Endodermal cell (in vitro differentiated cells): ENCODE measurements around the gene DENND2A. TPM values are rescaled to one million over a fixed set of nuclear protein-coding genes. Genes with fewer than 3 reads are reported as not detected.
"Not testable (repeated sequence)": the region's sequence is repeated elsewhere in the genome, so short reads cannot be mapped to it uniquely, and the experiment has no call there.

Experiments used
- DNase-seq: peaks from one replicate; pipeline ENCODE4 v3.0.0-alpha.2; 2017
- H3K27ac ChIP-seq: 2 replicates; pipeline ENCODE4 v1.5.1; 2013; ENCODE audit warnings: mild to moderate bottlenecking, low read depth, low read length, moderate library complexity
- H3K27me3 ChIP-seq: 2 replicates; pipeline ENCODE4 v1.6.1; 2013; ENCODE audit warnings: mild to moderate bottlenecking, low read length, moderate library complexity; ENCODE audit not compliant: insufficient read depth, control insufficient read depth, poor library complexity, severe bottlenecking
- H3K36me3 ChIP-seq: 2 replicates; pipeline ENCODE4 v1.7.0; 2013; ENCODE audit warnings: mild to moderate bottlenecking, low read length, moderate library complexity; ENCODE audit not compliant: control insufficient read depth, insufficient read depth
- H3K4me1 ChIP-seq: one replicate; pipeline ENCODE4 v1.7.0; 2013; ENCODE audit warnings: low read length; ENCODE audit not compliant: control insufficient read depth, insufficient read depth
- H3K4me3 ChIP-seq: 2 replicates; pipeline ENCODE4 v1.5.1; 2013; ENCODE audit warnings: mild to moderate bottlenecking, low read length, moderate library complexity
- H3K9ac ChIP-seq: 2 replicates; pipeline ENCODE4 v1.6.1; 2013; ENCODE audit warnings: mild to moderate bottlenecking, low read length, moderate library complexity; ENCODE audit not compliant: poor library complexity, severe bottlenecking; ENCODE audit errors: extremely low read depth
- H3K9me3 ChIP-seq: 2 replicates; pipeline ENCODE4 v1.6.1; 2013; ENCODE audit warnings: mild to moderate bottlenecking, low read length, moderate library complexity; ENCODE audit not compliant: control insufficient read depth
- H3K27ac Mint-ChIP-seq: 2 replicates; pipeline ENCODE4 v1.8.0; 2020; ENCODE audit warnings: mixed read lengths
- H3K27me3 Mint-ChIP-seq: 2 replicates; pipeline ENCODE4 v1.8.0; 2021; ENCODE audit warnings: mild to moderate bottlenecking, mixed read lengths; ENCODE audit not compliant: insufficient read depth
- H3K36me3 Mint-ChIP-seq: 2 replicates; pipeline ENCODE4 v1.8.0; 2020; ENCODE audit warnings: low read depth, mixed read lengths
- H3K4me1 Mint-ChIP-seq: 2 replicates; pipeline ENCODE4 v1.8.0; 2020; ENCODE audit warnings: mixed read lengths
- H3K4me3 Mint-ChIP-seq: 2 replicates; pipeline ENCODE4 v1.8.0; 2020; ENCODE audit warnings: mild to moderate bottlenecking, moderate library complexity, mixed read lengths
- H3K9me3 Mint-ChIP-seq: 2 replicates; pipeline ENCODE4 v1.8.0; 2020; ENCODE audit warnings: mild to moderate bottlenecking, mixed read lengths
- CTCF ChIP-seq: fragments of 200-600 bp; sonication (generic); conservative IDR thresholded peaks from 2 replicates; pipeline ENCODE4 v1.5.0; 2021; ENCODE audit warnings: antibody characterized with exemption, mild to moderate bottlenecking
- WGBS, 2 experiments: methylation state at CpG; one replicate each; pipeline versions ENCODE4 v1.1.5 to v1.1.7; 2013; ENCODE audit warnings: missing lambda C conversion rate in 2 of 2, mixed read lengths in 1 of 2; ENCODE audit not compliant: insufficient coverage in 1 of 2, insufficient read length in 1 of 2; 5-methylcytosine and 5-hydroxymethylcytosine counted together
- total RNA-seq, 2 donors: library from RNA; stranded (reverse); fragmentation: NEBNext Ultra II Directional in 1 of 2; extraction: Animal tissue kit (Norgen Biotek cat#: 25700) in 1 of 2; gene quantifications; 2 replicates in 1 of 2; 3 replicates in 1 of 2; pipeline ENCODE4 v1.2.1, GENCODE V29; 2021

DENND2A gene
- total RNA-seq, 2 donors from 2014 or later = 28.5 to 40.6 TPM

GRCh38 chr7:140557809-140558518, 82.6 kb downstream of the DENND2A start:
- WGBS, 2 experiments = 82 to 89% methylated on average over 8 to 13 of the region's 13 CpGs
- TF ChIP-seq CTCF = no peak
- Histone ChIP-seq H3K36me3 (peaks cover 31% of the 10 kb centered on the region), H3K27ac (no peak overlapping the region), H3K4me1 (no peaks in the 10 kb centered on the region), H3K4me3 (no peak overlapping the region), H3K9me3 (no peaks in the 10 kb centered on the region), H3K9ac (no peak overlapping the region), H3K27me3 (no peaks in the 10 kb centered on the region)
- H3K4me1 Mint-ChIP-seq = peaks cover 8% of the 10 kb centered on the region
- no peaks in the 10 kb centered on the region for H3K27me3 Mint-ChIP-seq
- H3K4me3 Mint-ChIP-seq = no peak overlapping the region
- H3K9me3 Mint-ChIP-seq = no peaks in the 10 kb centered on the region
- peaks cover 42% of the 10 kb centered on the region for H3K36me3 Mint-ChIP-seq
- no peak for DNase-seq
- H3K27ac Mint-ChIP-seq = no peak overlapping the region

GRCh38 chr7:140557069-140557468, 83.5 kb downstream of the DENND2A start:
- Histone ChIP-seq H3K36me3 (peaks cover 30% of the 10 kb centered on the region), H3K9me3 (no peaks in the 10 kb centered on the region), H3K27ac (no peak overlapping the region), H3K27me3 (no peaks in the 10 kb centered on the region), H3K4me3 (no peak overlapping the region), H3K9ac (no peak overlapping the region), H3K4me1 (no peaks in the 10 kb centered on the region)
- Mint-ChIP-seq H3K36me3 (peaks cover 35% of the 10 kb centered on the region), H3K27ac (no peak overlapping the region), H3K27me3 (no peaks in the 10 kb centered on the region), H3K9me3 (no peaks in the 10 kb centered on the region), H3K4me3 (no peak overlapping the region), H3K4me1 (peaks cover 11% of the 10 kb centered on the region)
- 74 to 98% methylated on average over 2 to 5 of the region's 6 CpGs for WGBS, 2 experiments
- TF ChIP-seq CTCF = no peak
- no peak for DNase-seq

- DNase-seq = not testable (repeated sequence)
These were observed 87.4 kb downstream of the DENND2A start for GRCh38 chr7:140553236-140553635.

More at GRCh38 chr7:140553236-140553635, 87.4 kb downstream of the DENND2A start:
- H3K4me3 Mint-ChIP-seq, H3K9me3 Mint-ChIP-seq, H3K9me3 ChIP-seq, H3K27me3 ChIP-seq, H3K4me3 ChIP-seq, H3K4me1 ChIP-seq, H3K27me3 Mint-ChIP-seq, H3K9ac ChIP-seq, H3K27ac ChIP-seq: not testable (repeated sequence)
- peaks cover 16% of the 10 kb centered on the region for H3K36me3 Mint-ChIP-seq
- H3K36me3 ChIP-seq = peaks cover 15% of the 10 kb centered on the region
- H3K4me1 Mint-ChIP-seq = peaks cover 11% of the 10 kb centered on the region
- peak overlapping the region; percentile 36 for H3K27ac Mint-ChIP-seq
- 93 to 97% methylated on average over 8 to 9 of the region's 10 CpGs for WGBS, 2 experiments
